Endothelial cell of umbilical vein (primary cell): ENCODE measurements around the gene RAB3B.
"Not testable (repeated sequence)": the region's sequence is repeated elsewhere in the genome, so short reads cannot be mapped to it uniquely, and the experiment has no call there.

Source experiments
- MYC ChIP-seq: IDR thresholded peaks from one replicate; pipeline ENCODE4 v1.6.1; 2011; ENCODE audit warnings: mild to moderate bottlenecking, low read depth, low read length
- POLR2AphosphoS5 ChIP-seq: IDR thresholded peaks from 2 replicates; pipeline ENCODE4 v1.6.1; 2012; ENCODE audit warnings: low read depth, mild to moderate bottlenecking, control low read depth, low read length, moderate library complexity; ENCODE audit not compliant: insufficient read depth

- not testable (repeated sequence) for TF ChIP-seq MYC, POLR2AphosphoS5
These were observed 95.8 kb downstream of the RAB3B start for GRCh38 chr1:51894748-51895147.
